Naive thymus-derived CD4-positive, alpha-beta T cell (primary cell): ENCODE measurements around the gene SMYD4. TPM values are rescaled to one million over a fixed set of nuclear protein-coding genes. Genes with fewer than 3 reads are reported as not detected.
A peak's percentile ranks its signal among the peaks of the same experiment; 100 is the strongest.

ENCODE experiments used
- ATAC-seq: fragments of 150-1000 bp; cut with Tn5 transposase; 2 replicates; pipeline ENCODE4 v1.10.0; 2021; ENCODE audit warnings: mild to moderate bottlenecking, moderate library complexity
- CTCF ChIA-PET: fragments of 350-600 bp; sonication (Branson Sonifier 250); formaldehyde crosslinking; loops from one replicate; lab custom pipeline; 2021; ENCODE audit warnings: antibody characterized with exemption; lab: Charles Lee
- POLR2A ChIA-PET: fragments of 350-600 bp; sonication (Branson Sonifier 250); formaldehyde crosslinking; loops from one replicate; lab custom pipeline; 2021; ENCODE audit warnings: antibody characterized with exemption, inconsistent platforms; lab: Charles Lee
- DNase-seq, 9 donors: peaks; one replicate each; pipeline versions ENCODE4 v3.0.0 to v3.0.0-alpha.2; 2020 to 2022; ENCODE audit warnings: mixed read lengths in 1 of 9
- H3K27ac ChIP-seq: one replicate; pipeline ENCODE4 v1.7.0; 2013; ENCODE audit warnings: mild to moderate bottlenecking, low read depth, low read length, moderate library complexity
- H3K27me3 ChIP-seq, 2 donors: one replicate each; pipeline ENCODE4 v1.7.0; 2013; ENCODE audit warnings: low read length in 2 of 2, mild to moderate bottlenecking in 2 of 2, moderate library complexity in 2 of 2; ENCODE audit not compliant: control insufficient read depth in 2 of 2, insufficient read depth in 2 of 2
- H3K36me3 ChIP-seq, 3 experiments: 1 replicate in 2 of 3; 2 replicates in 1 of 3; pipeline ENCODE4 v1.7.0; 2013; ENCODE audit warnings: low read length in 3 of 3, mild to moderate bottlenecking in 3 of 3, moderate library complexity in 1 of 3; ENCODE audit not compliant: insufficient read depth in 3 of 3, control insufficient read depth in 2 of 3
- H3K4me1 ChIP-seq, 2 donors: one replicate each; pipeline ENCODE4 v1.7.0; 2013; ENCODE audit warnings: low read length in 2 of 2, mild to moderate bottlenecking in 2 of 2, moderate library complexity in 1 of 2; ENCODE audit not compliant: control insufficient read depth in 2 of 2, insufficient read depth in 2 of 2
- H3K4me3 ChIP-seq: 2 replicates; pipeline ENCODE4 v1.7.0; 2013; ENCODE audit warnings: mild to moderate bottlenecking, low read length
- H3K9me3 ChIP-seq, 3 experiments: 1 replicate in 2 of 3; 2 replicates in 1 of 3; pipeline ENCODE4 v1.7.0; 2013; ENCODE audit warnings: low read length in 3 of 3; ENCODE audit not compliant: control insufficient read depth in 2 of 3
- H3K27ac Mint-ChIP-seq, 9 donors: one replicate each; pipeline ENCODE4 v1.8.0; 2020 to 2022; ENCODE audit warnings: mixed read lengths in 9 of 9, mild to moderate bottlenecking in 8 of 9, moderate library complexity in 5 of 9, inconsistent platforms in 2 of 9
- H3K27me3 Mint-ChIP-seq, 5 donors: one replicate each; pipeline ENCODE4 v1.8.0; 2021 to 2022; ENCODE audit warnings: mixed read lengths in 5 of 5, mild to moderate bottlenecking in 1 of 5
- H3K36me3 Mint-ChIP-seq, 5 donors: one replicate each; pipeline ENCODE4 v1.8.0; 2020 to 2022; ENCODE audit warnings: mixed read lengths in 5 of 5, mild to moderate bottlenecking in 3 of 5, inconsistent platforms in 1 of 5
- H3K4me1 Mint-ChIP-seq, 7 donors: one replicate each; pipeline ENCODE4 v1.8.0; 2020 to 2022; ENCODE audit warnings: mixed read lengths in 7 of 7, mild to moderate bottlenecking in 3 of 7, inconsistent platforms in 1 of 7
- H3K4me3 Mint-ChIP-seq, 10 donors: one replicate each; pipeline ENCODE4 v1.8.0; 2020 to 2022; ENCODE audit warnings: mild to moderate bottlenecking in 10 of 10, mixed read lengths in 10 of 10, moderate library complexity in 6 of 10, inconsistent platforms in 2 of 10
- H3K9me3 Mint-ChIP-seq, 11 donors: one replicate each; pipeline ENCODE4 v1.8.0; 2020 to 2022; ENCODE audit warnings: mixed read lengths in 11 of 11, mild to moderate bottlenecking in 4 of 11, inconsistent platforms in 1 of 11, moderate library complexity in 1 of 11
- intact Hi-C, 2 donors: fragments of 100-400 bp; cut with micrococcal nuclease; formaldehyde crosslinking; loops; one replicate each; pipeline ENCODE4 v1.15.1; 2023
- polyA plus RNA-seq, 2 donors: library from polyadenylated mRNA; unstranded; fragments of 300-500 nt; fragmentation: Illumina TruSeq; gene quantifications; one replicate each; pipeline ENCODE4 v1.2.3, GENCODE V29; 2021
- total RNA-seq, 6 experiments: library from RNA in 5 of 6; stranded (reverse) in 5 of 6; gene quantifications; 1 replicate in 5 of 6; 2 replicates in 1 of 6; pipeline ENCODE4 v1.2.3 and lab custom pipeline; 2021 to 2026

The SMYD4 gene
- total and polyA plus RNA-seq, 7 experiments from 2014 or later = 9.7 to 38.4 (median 23.3) TPM

DNA sequence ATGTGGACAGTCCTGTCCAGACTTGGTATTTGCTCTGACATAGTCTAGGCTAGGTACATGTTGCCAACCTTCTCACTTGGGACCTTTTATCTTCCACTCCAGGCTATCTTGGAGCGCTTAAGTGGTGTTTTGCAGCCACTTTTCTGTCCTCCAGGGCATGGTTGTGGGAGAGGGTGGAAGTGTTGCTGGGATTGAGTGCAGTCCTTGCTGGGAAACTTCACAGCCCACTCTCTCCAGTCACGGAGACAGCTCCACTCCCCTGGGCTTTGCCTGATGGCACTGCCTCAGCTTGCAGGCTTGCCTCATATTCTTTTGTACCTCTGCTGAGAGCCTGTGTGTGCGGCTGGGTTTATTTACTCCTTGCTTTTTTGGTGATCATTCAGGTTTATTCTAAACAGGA is 17.5 kb upstream of the SMYD4 start:
- POLR2A ChIA-PET = no interaction called here
- peaks cover 7 to 75% (median 12%) of the 10 kb centered on the region in 3 experiments for H3K36me3 ChIP-seq

DNA sequence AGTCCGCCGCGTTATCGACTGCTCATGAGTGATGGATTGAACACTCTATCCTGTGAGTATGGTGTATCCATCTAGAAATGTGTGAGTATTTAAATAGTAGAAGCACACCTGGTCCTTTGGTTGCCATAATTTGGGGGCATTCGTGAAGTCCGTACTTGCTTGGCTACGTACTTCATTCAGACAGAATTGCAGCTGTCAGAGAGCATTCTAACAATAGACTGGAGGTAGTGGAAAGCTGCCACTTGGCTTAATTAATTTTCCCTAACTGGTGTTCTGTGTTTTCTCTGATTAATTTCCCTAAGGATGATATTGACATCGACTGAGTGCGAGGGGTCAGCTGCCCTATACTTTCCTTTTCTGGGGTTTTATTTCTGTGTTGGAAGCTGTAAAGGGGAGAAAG is 14.2 kb upstream of the SMYD4 start:
- Mint-ChIP-seq H3K27ac (peak overlapping the region in 1 of 9 donors; percentile 23), H3K4me1 (peaks cover 4 to 14% (median 8%) of the 10 kb centered on the region in 7 donors), H3K9me3 (peaks cover 0 to 1% (median 0%) of the 10 kb centered on the region in 11 donors), H3K36me3 (peaks cover 12 to 50% (median 34%) of the 10 kb centered on the region in 5 donors), H3K4me3 (no peak overlapping the region), H3K27me3 (no peaks in the 10 kb centered on the region)
- intact Hi-C loops = no loop called here
- no peaks in the 10 kb centered on the region for H3K4me1 ChIP-seq
- no peaks in the 10 kb centered on the region for H3K9me3 ChIP-seq
- H3K27ac ChIP-seq = no peak overlapping the region
- H3K4me3 ChIP-seq = no peak overlapping the region
- no peaks in the 10 kb centered on the region for H3K27me3 ChIP-seq
- ChIA-PET POLR2A (no interaction called here), CTCF (interaction anchor here (1.6 kb wide), 1 partner anchor 21 kb away, joined by 3 read pairs; no protein-coding TSS in a partner anchor)
- no peak for ATAC-seq
- peaks cover 4 to 62% (median 12%) of the 10 kb centered on the region in 3 experiments for H3K36me3 ChIP-seq
- no peak for DNase-seq

More for the DNA sequence above, 17.5 kb upstream of the SMYD4 start:
- CTCF ChIA-PET = no interaction called here
- peaks cover 0 to 16% (median 2%) of the 10 kb centered on the region in 7 donors for H3K4me1 Mint-ChIP-seq
- Histone ChIP-seq H3K4me3 (no peak overlapping the region), H3K9me3 (no peaks in the 10 kb centered on the region), H3K4me1 (no peaks in the 10 kb centered on the region), H3K27me3 (no peaks in the 10 kb centered on the region), H3K27ac (no peak overlapping the region)
- intact Hi-C loops = no loop called here
- ATAC-seq (no peak), DNase-seq (no peak)
- H3K9me3 Mint-ChIP-seq = peaks cover 0 to 1% (median 0%) of the 10 kb centered on the region in 11 donors
- H3K27ac Mint-ChIP-seq = no peak overlapping the region
- H3K4me3 Mint-ChIP-seq = no peak overlapping the region
- no peaks in the 10 kb centered on the region for H3K27me3 Mint-ChIP-seq
- H3K36me3 Mint-ChIP-seq = peaks cover 12 to 62% (median 36%) of the 10 kb centered on the region in 5 donors

DNA sequence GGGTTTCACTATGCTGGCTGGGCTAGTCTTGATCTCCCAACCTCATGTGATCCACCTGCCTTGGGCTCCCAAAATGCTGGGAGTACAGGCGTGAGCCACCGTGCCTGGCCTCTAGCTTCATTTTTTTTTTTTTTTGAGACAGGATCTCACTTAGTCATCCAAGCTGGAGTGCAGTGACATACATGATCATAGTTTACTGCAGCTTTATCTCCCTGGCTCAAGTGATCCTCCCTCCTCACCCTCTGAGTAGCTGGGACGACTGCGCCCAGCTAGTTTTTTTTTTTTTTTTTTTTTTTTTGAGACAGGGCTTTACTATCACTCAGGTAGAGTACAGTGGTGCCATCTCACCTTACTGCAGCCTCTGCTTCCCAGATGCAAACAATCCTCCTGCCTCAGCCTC is 9.8 kb upstream of the SMYD4 start:
- H3K9me3 ChIP-seq = no peaks in the 10 kb centered on the region
- Mint-ChIP-seq H3K4me3 (no peak overlapping the region), H3K9me3 (no peaks in the 10 kb centered on the region), H3K4me1 (peaks cover 14 to 36% (median 27%) of the 10 kb centered on the region in 7 donors), H3K27me3 (no peaks in the 10 kb centered on the region), H3K36me3 (peaks cover 6 to 34% (median 29%) of the 10 kb centered on the region in 5 donors), H3K27ac (no peak overlapping the region)
- H3K27me3 ChIP-seq = no peaks in the 10 kb centered on the region
- H3K27ac ChIP-seq = no peak overlapping the region
- ChIA-PET CTCF (no interaction called here), POLR2A (interaction anchor here (1.6 kb wide), 1 partner anchor 10 kb away, joined by 3 read pairs; no protein-coding TSS in a partner anchor)
- no peak for ATAC-seq
- no peak overlapping the region for H3K4me3 ChIP-seq
- peaks cover 4 to 29% (median 12%) of the 10 kb centered on the region in 3 experiments for H3K36me3 ChIP-seq
- peaks cover 0 to 4% of the 10 kb centered on the region in 2 donors for H3K4me1 ChIP-seq
- intact Hi-C loops = no loop called here
- DNase-seq = no peak

DNA sequence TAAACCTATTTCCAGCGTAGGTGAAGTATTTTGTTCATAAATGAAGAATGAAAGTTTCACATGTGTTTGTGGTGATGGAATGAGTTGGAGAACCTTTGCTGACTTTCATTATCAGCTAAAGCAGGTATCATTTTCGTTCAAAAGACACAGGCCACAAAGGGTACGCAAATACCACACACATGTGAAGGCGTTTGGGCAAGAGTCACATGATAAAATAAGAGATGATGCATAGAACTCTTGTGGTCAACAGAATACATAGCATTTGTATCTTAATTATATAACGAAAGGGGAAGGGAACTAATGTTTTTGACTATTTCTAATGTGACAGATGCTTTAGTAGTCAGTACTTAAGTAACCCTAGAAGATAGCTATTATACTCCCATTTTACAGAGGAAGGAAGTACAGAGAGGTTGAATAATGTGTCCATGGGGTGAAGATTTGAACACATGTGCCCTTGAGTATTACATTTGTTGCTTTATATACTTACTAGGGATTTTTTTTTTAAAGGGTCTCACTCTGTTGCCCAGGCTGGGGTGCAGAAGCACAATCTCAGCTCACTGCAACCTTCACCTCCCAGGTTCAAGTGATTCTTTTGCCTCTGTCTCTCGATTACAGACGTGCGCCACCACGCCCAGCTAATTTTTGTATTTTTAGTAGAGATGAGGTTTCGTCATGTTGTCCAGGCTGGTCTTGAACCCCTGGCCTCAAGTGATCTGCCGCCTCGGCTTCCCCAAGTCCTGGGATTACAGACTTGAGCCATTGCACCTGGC is 4.9 kb upstream of the SMYD4 start:
- ChIA-PET CTCF (no interaction called here), POLR2A (interaction anchor here (0.7 to 1.5 kb wide), 3 partner anchors 14 to 121 kb away, joined by 3 to 5 read pairs (median 4); no protein-coding TSS in a partner anchor)
- H3K4me3 ChIP-seq = no peak overlapping the region
- no peaks in the 10 kb centered on the region for H3K27me3 ChIP-seq
- no peaks in the 10 kb centered on the region for H3K9me3 ChIP-seq
- Mint-ChIP-seq H3K27ac (peak overlapping the region in 6 of 9 donors; percentile 26 to 72 (median 44)), H3K27me3 (no peaks in the 10 kb centered on the region), H3K9me3 (peaks cover 0 to 2% (median 0%) of the 10 kb centered on the region in 11 donors), H3K4me1 (peaks cover 30 to 64% (median 57%) of the 10 kb centered on the region in 7 donors), H3K4me3 (peak overlapping the region in 3 of 10 donors; percentile 9 to 39 (median 19)), H3K36me3 (peaks cover 0 to 26% (median 23%) of the 10 kb centered on the region in 5 donors)
- ATAC-seq (no peak), DNase-seq (peak in 1 of 9 donors; percentile 29)
- peaks cover 11 to 21% of the 10 kb centered on the region in 2 donors for H3K4me1 ChIP-seq
- intact Hi-C loops = loop anchor here (2.0 to 5.0 kb wide), 2 partner anchors 198 to 568 kb away; partner anchors contain the start of gene DPH1 (in 1 of the 2)
- peak overlapping the region; percentile 41 for H3K27ac ChIP-seq
- H3K36me3 ChIP-seq = peaks cover 0 to 17% (median 0%) of the 10 kb centered on the region in 3 experiments

DNA sequence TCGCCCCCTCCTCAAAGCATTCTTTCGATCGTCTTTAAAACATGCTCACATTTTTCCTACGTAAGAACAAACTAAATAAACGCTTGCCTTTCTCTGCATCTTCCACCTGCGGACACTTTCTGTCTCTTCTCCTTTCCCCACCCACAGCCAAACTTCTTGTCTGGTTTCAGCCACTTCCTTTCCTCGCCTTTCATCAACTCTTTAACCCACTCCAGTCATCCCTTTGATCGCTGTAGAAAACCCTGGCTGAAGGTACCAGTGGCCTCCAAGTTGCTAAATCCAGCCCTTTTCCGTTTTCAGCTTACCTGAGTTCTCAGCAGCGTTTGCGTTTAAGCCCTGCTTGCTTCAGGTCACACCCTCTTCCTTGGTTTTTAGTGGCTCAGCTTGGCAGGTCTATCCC is 586 bp upstream of the SMYD4 start:
- Histone ChIP-seq H3K9me3 (no peaks in the 10 kb centered on the region), H3K27me3 (no peaks in the 10 kb centered on the region), H3K4me1 (peaks cover 17 to 28% of the 10 kb centered on the region in 2 donors), H3K27ac (peak overlapping the region; percentile 86), H3K36me3 (peaks cover 0 to 13% (median 2%) of the 10 kb centered on the region in 3 experiments), H3K4me3 (peak overlapping the region; percentile 82)
- CTCF ChIA-PET = interaction anchor here (1.5 kb wide), 1 partner anchor 109 kb away, joined by 7 read pairs; no protein-coding TSS in a partner anchor
- POLR2A ChIA-PET = interaction anchor here (0.9 to 2.2 kb wide), 6 partner anchors 59 to 181 kb away, joined by 3 to 8 read pairs (median 4); partner anchors contain the start of genes PRPF8 and RILP
- peak in 6 of 9 donors; percentile 25 to 35 (median 29) for DNase-seq
- Mint-ChIP-seq H3K27me3 (no peaks in the 10 kb centered on the region), H3K4me1 (peaks cover 36 to 79% (median 63%) of the 10 kb centered on the region in 7 donors), H3K9me3 (peaks cover 0 to 2% (median 0%) of the 10 kb centered on the region in 11 donors), H3K27ac (peak overlapping the region; percentile 89 to 99 (median 95)), H3K4me3 (peak overlapping the region; percentile 89 to 100 (median 98)), H3K36me3 (peaks cover 3 to 29% (median 14%) of the 10 kb centered on the region in 5 donors)
- intact Hi-C loops = loop anchor here (1.0 to 5.0 kb wide), 5 partner anchors 40 to 202 kb away; partner anchors contain the start of gene DPH1 (in 1 of the 2)
- peak; percentile 3 for ATAC-seq

DNA sequence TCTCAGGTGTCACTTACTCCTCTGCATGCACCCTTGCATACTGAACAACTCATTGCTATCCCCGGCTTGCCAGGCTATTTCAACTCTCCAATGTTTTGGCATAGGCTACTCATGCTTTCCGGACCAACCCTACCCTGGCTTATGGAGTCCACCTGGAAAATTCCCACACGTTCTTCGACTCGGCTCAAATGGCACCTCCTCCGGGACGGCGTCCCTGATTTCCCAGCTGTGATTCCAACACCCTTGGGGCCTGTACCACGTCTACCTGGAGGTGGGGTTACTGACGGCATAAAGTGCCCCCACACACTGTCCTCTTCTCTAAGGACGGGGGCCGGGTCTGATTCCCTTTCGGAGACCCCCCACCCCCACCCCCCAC is 498 bp downstream of the SMYD4 start:
- H3K27me3 ChIP-seq = no peaks in the 10 kb centered on the region
- H3K27me3 Mint-ChIP-seq = no peaks in the 10 kb centered on the region
- H3K27ac ChIP-seq = peak overlapping the region; percentile 86
- peak overlapping the region in 8 of 9 donors; percentile 48 to 95 (median 86) for H3K27ac Mint-ChIP-seq
- H3K9me3 ChIP-seq = no peaks in the 10 kb centered on the region
- H3K4me3 ChIP-seq = peak overlapping the region; percentile 82
- peaks cover 36 to 75% (median 62%) of the 10 kb centered on the region in 7 donors for H3K4me1 Mint-ChIP-seq
- H3K9me3 Mint-ChIP-seq = peaks cover 0 to 2% (median 0%) of the 10 kb centered on the region in 11 donors
- peaks cover 17 to 22% of the 10 kb centered on the region in 2 donors for H3K4me1 ChIP-seq
- ChIA-PET POLR2A (interaction anchor here (0.6 to 2.2 kb wide), 12 partner anchors 9 to 507 kb away, joined by 3 to 8 read pairs (median 3); partner anchors contain the start of genes PRPF8, RILP and TSR1), CTCF (interaction anchor here (1.5 kb wide), 1 partner anchor 107 kb away, joined by 7 read pairs; no protein-coding TSS in a partner anchor)
- H3K36me3 ChIP-seq = peaks cover 0 to 13% (median 2%) of the 10 kb centered on the region in 3 experiments
- H3K36me3 Mint-ChIP-seq = peaks cover 7 to 31% (median 15%) of the 10 kb centered on the region in 5 donors
- intact Hi-C loops = loop anchor here in 1 of 2 donors (1.0 to 5.0 kb wide), 5 partner anchors 104 to 572 kb away; partner anchors contain the start of genes DPH1, MNT, OVCA2 and WDR81
- peak in 2 of 9 donors; percentile 8 to 33 for DNase-seq
- peak overlapping the region; percentile 76 to 100 (median 94) for H3K4me3 Mint-ChIP-seq
- ATAC-seq = no peak
